ENCODE data around the gene KDM3A. TPM values are rescaled to one million over a fixed set of nuclear protein-coding genes. Genes with fewer than 3 reads are reported as not detected.

KDM3A gene, protein sequence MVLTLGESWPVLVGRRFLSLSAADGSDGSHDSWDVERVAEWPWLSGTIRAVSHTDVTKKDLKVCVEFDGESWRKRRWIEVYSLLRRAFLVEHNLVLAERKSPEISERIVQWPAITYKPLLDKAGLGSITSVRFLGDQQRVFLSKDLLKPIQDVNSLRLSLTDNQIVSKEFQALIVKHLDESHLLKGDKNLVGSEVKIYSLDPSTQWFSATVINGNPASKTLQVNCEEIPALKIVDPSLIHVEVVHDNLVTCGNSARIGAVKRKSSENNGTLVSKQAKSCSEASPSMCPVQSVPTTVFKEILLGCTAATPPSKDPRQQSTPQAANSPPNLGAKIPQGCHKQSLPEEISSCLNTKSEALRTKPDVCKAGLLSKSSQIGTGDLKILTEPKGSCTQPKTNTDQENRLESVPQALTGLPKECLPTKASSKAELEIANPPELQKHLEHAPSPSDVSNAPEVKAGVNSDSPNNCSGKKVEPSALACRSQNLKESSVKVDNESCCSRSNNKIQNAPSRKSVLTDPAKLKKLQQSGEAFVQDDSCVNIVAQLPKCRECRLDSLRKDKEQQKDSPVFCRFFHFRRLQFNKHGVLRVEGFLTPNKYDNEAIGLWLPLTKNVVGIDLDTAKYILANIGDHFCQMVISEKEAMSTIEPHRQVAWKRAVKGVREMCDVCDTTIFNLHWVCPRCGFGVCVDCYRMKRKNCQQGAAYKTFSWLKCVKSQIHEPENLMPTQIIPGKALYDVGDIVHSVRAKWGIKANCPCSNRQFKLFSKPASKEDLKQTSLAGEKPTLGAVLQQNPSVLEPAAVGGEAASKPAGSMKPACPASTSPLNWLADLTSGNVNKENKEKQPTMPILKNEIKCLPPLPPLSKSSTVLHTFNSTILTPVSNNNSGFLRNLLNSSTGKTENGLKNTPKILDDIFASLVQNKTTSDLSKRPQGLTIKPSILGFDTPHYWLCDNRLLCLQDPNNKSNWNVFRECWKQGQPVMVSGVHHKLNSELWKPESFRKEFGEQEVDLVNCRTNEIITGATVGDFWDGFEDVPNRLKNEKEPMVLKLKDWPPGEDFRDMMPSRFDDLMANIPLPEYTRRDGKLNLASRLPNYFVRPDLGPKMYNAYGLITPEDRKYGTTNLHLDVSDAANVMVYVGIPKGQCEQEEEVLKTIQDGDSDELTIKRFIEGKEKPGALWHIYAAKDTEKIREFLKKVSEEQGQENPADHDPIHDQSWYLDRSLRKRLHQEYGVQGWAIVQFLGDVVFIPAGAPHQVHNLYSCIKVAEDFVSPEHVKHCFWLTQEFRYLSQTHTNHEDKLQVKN (N-terminal part only)
- 10 to 100 TPM; 40.8 to 87.5 (median 51.0) TPM for total RNA-seq
- polyA plus RNA-seq: 10 to 100 TPM; 16.1 to 17.7 (median 16.8) TPM
- long read RNA-seq, donor 1, partial matches to known transcripts: 0 of 2 reads
- long read RNA-seq, donor 1, other reads (novel, unspliced or antisense): 0 of 2 reads
- long read RNA-seq, donor 2, partial matches to known transcripts: 0 of 1 reads
- long read RNA-seq, donor 2, other reads (novel, unspliced or antisense): 0 of 1 reads

DNA sequence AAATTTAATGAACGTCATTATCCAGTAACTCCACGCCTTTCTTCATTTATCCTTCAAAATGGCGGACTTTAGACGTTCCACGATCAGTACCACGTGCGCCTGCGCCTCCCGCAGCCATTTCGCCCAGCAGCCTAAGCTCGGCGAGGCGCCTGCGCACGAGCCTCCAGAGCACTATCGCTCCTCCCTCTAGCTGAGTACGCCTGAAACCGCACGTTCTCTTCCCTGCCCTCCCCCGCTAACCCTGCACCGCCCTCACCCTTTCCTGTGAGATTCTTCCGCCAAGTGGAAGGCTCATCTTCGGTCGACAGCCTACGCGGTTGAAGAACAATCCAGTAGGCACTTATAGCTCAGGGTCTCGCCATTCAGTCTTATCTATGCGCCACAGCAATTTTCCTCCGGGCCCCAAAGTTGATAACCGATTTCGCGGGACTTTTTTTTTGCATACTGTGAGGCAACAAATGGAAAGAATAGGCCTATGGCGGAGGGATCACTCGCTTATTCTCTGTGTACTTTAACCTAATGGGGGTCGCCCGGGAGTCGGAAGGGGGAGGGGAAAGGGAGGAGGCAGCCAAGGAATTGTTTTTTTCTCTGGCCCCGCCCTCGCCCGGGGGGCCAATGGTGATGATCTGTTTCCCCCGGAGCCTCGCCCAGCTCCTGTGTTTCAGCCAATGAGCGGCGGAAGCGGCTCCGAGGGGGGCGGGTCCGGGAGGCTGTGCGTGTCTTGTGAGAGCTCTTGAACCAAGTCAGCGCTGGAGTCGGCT lies at the start of gene KDM3A:
TSS of gene KDM3A (plus strand) at position 741 of the 761 bp plus-strand sequence. CDS start 677 bp downstream, outside the sequence.
- TF ChIP-seq POLR2AphosphoS5 (IDR thresholded peaks at IDR 0.05): peak in 2 of 3 donors; percentile 59 to 69
- TF ChIP-seq, protein P1, sequence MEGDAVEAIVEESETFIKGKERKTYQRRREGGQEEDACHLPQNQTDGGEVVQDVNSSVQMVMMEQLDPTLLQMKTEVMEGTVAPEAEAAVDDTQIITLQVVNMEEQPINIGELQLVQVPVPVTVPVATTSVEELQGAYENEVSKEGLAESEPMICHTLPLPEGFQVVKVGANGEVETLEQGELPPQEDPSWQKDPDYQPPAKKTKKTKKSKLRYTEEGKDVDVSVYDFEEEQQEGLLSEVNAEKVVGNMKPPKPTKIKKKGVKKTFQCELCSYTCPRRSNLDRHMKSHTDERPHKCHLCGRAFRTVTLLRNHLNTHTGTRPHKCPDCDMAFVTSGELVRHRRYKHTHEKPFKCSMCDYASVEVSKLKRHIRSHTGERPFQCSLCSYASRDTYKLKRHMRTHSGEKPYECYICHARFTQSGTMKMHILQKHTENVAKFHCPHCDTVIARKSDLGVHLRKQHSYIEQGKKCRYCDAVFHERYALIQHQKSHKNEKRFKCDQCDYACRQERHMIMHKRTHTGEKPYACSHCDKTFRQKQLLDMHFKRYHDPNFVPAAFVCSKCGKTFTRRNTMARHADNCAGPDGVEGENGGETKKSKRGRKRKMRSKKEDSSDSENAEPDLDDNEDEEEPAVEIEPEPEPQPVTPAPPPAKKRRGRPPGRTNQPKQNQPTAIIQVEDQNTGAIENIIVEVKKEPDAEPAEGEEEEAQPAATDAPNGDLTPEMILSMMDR (IDR thresholded peaks at IDR 0.05 in 8 of 11, conservative IDR thresholded peaks at IDR 0.05 in 3 of 11): peak in 3 of 11 experiments; percentile 22 to 28 (median 26)
- TF ChIP-seq POLR2A (IDR thresholded peaks at IDR 0.05): no peak
- Histone ChIP-seq H3K36me3 (peaks cover 0 to 29% (median 3%) of the 10 kb centered on the region in 6 donors), H3K9me3 (peaks cover 8 to 41% (median 37%) of the 10 kb centered on the region in 8 donors), H3K4me3 (peak within 1 kb of the TSS; percentile 51 to 92 (median 74)), H3K27me3 (replicated peaks in 1 of 7) (no peaks in the 10 kb centered on the region), H3K4me1 (peaks cover 17 to 38% (median 34%) of the 10 kb centered on the region in 6 donors), H3K27ac (peak within 1 kb of the TSS; percentile 92 to 99 (median 97))
- DNase-seq: peak; percentile 100
- intact Hi-C loops (cut with DNase I; ENCODE audit: low total_unique reads): loop anchor here (10.0 kb wide), 1 partner anchor 124 kb away; the partner anchor contains the start of gene CHMP3
- 0 to 1% (median 1%) methylated on average over 49 to 51 of the region's 51 CpGs for WGBS, 5 donors

DNA sequence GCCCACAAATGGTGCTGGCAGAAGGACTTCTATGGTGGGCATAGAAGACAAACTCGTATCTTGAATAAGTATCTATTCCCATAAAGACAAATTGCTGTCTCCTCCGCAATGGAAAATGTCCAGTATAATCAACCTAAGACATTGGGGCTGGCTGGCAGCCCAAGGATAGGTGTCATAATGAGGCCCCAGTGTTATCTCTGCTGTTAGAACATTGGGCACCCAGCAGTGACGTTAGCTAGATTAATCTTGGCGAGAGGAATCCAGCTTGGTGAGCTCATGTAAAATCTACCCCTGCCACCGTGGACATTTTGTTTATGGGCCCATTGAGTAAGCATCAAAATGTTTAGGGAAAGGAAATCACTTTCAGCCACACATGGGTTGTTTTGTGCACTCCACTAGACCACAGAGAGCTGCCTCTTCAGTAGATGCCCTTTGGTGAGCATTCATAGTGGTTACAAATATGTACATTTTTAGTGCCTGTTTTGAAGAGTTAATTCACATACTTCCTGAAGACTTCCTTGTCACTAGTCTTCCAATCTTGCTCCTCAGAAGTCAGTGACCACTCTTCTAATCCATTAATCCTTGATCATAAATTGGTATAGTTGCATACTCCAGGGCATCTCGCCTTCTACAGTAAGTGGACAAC lies 48.2 kb upstream of the KDM3A start:
- no peak for TF ChIP-seq POLR2AphosphoS5 (IDR thresholded peaks at IDR 0.05)
- TF ChIP-seq, protein P1 (IDR thresholded peaks at IDR 0.05 in 8 of 11, conservative IDR thresholded peaks at IDR 0.05 in 3 of 11): no peak
- TF ChIP-seq POLR2A (IDR thresholded peaks at IDR 0.05): no peak
- H3K9me3 ChIP-seq: no peaks in the 10 kb centered on the region
- no peaks in the 10 kb centered on the region for H3K36me3 ChIP-seq
- 78 to 89% (median 87%) methylated on average over 6 of the region's 6 CpGs for WGBS, 5 donors
- H3K4me1 ChIP-seq: no peaks in the 10 kb centered on the region
- peaks cover 0 to 7% (median 0%) of the 10 kb centered on the region in 7 donors for H3K27me3 ChIP-seq (replicated peaks in 1 of 7)
- no peak for DNase-seq
- no peak overlapping the region for H3K4me3 ChIP-seq
- intact Hi-C loops (cut with DNase I; ENCODE audit: low total_unique reads): no loop called here
- no peak overlapping the region for H3K27ac ChIP-seq
